GM12872 (cell line): ENCODE results near the gene DUSP10.

Experiments used
- TF ChIP-seq, protein P1 (sequence below): IDR thresholded peaks from 3 replicates; pipeline ENCODE4 v1.5.1; 2011; ENCODE audit warnings: low read depth, mild to moderate bottlenecking, low read length, moderate library complexity; ENCODE audit not compliant: insufficient read depth

The DUSP10 gene

DNA sequence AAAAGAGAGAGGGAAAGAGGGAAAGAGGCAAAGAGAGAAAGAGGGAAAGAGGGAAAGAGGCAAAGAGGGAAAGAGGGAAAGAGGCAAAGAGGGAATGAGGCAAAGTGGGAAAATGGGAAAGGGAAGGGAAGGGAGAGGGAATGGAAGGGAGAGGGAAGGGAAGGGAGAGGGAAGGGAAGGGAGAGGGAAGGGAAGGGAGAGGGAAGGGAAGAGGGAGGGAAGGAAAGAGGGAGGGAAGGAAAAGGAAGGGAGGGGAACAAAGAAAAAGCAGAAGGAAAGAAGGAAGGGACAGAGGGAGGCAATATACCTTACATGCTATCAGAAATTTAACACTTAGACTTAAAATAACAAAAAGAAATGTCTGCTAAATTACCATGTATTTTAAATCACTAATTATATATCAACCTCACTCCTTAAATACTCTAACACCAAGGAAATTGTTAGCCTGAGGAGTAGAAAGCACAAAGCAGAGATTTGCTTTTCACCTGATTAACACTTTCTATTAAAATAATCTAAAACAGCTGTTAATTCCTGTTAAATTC, 41.8 kb downstream of the DUSP10 start:
- TF ChIP-seq, protein P1, sequence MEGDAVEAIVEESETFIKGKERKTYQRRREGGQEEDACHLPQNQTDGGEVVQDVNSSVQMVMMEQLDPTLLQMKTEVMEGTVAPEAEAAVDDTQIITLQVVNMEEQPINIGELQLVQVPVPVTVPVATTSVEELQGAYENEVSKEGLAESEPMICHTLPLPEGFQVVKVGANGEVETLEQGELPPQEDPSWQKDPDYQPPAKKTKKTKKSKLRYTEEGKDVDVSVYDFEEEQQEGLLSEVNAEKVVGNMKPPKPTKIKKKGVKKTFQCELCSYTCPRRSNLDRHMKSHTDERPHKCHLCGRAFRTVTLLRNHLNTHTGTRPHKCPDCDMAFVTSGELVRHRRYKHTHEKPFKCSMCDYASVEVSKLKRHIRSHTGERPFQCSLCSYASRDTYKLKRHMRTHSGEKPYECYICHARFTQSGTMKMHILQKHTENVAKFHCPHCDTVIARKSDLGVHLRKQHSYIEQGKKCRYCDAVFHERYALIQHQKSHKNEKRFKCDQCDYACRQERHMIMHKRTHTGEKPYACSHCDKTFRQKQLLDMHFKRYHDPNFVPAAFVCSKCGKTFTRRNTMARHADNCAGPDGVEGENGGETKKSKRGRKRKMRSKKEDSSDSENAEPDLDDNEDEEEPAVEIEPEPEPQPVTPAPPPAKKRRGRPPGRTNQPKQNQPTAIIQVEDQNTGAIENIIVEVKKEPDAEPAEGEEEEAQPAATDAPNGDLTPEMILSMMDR: no peak

DNA sequence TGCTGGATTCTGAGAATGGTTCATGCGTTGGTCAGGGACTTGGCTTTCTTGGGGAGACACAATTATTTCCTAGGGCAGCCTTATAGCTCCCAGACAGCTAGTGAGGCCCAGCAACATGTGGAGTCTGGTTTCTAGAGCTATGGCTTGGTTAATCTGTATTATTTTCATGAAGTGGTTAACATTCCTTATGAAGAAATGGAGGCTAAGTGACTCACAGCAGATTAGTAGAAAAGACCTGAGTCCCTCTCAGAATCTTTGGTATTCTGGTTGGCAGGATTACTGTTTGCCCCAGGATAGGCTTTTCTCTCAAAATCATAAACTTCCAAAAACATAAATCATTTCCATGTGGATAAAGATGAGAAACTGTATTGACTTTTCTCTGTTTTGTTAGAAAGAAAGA, 42.3 kb downstream of the DUSP10 start:
- TF ChIP-seq, protein P1: no peak

DNA sequence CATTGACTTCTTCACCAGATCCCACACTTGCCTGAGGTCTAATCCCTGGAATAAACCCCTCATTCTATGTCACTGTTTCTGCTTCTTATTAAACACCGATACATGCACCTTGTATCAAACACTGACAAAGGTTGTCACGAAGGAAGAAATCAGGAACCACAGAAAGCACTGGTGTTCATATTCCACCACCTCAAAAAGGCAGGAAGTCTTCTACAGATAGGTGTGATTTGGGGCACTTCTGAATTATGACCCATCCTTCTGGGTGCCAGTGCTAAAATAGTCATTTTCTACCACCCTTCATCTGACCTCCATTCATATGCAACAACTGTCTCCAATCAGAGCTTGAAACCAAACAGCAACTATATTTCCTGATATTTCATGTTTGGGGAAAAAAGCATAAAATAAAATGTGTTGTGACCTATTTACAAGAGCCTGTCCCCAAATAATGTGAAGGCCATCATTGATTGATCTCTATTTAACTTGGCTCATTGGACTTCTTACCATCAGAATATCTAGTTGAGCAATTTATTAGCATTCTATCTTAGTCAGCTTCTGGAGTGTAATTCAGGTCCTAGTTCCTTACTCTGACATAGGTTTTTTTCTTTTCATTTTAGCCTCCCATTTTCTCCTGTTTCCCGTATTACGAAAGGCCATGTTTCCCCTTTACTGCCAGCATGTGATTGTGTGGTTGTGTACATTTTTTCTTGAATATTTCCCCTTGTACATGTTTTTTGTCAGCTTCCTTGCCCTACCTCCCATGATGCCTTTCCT, 43.1 kb downstream of the DUSP10 start:
- TF ChIP-seq, protein P1: no peak

DNA sequence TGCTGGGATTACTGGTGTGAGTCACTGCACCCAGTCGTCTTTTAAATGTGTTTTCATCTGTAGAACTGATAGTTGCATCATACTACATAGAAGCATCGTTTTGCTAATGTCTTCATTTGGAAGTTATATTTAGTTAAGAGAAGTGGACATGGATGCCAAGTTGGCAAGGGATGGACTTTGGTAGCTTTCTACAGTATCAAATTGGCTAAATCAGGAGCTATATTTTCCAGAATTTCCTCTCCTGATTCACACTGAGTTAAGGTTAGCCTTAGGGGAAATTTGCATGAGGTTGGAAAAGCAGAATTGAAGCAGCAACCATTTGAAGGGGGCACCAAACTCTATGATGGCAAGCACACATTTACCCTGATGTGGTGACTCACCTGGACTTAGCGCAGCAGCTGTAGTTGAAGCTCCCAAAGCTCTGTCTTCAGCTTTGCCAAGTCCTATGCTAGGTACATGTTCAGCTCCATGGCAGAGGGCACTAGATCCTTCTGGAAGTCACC, 43.9 kb downstream of the DUSP10 start:
- TF ChIP-seq, protein P1: no peak

DNA sequence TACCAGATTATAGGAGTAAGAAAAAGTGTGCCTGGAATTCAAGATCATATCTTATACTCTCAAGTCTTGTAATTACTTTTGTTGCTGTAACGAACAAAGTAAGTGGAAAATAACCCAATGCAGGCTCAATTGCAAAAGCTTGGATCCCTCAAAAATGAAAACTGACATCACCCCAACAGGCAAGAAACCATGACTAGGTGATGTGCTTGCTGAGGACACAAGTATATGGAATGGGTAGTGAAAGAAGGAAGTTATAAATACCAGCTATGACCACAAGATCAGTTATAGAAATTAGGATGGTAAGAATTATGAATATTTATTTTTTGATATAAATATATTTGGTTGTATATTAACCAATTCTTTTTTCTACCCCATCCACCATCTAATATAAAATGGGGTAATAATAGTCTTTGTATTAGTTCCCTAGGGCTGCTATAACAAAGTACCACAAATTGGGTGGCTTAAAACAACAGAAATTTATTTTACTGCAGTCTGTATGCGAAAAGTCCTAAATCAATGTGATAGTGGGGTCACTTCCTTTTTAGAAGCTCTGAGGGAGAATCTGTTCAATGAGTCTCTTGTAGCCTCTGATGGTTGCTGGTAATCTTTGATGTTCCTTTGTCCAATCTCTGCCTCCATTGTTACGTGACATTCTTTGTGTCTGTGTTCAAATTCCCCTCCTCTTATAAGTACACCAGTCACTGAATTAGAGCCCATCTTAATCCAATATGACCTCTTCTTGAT, 45.0 kb downstream of the DUSP10 start:
- TF ChIP-seq, protein P1: no peak

DNA sequence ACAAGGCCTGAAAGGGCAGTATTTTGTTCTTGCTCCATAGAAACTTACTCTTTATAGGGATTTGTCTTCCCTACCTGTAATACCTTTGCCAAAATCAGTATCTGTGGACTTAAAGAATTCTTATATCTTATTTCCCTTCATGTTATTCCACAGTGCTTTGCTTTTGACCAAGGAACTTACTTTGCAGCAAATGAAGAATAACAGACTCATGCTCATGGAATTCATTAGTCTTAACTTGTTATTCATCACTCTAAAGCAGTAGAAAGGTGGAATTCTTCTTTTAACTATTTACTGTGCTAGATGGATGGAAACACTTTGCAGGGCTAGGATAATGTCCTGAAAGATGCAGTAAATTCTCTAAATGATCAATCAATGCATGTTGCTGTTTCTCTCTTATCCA, 45.9 kb downstream of the DUSP10 start:
- TF ChIP-seq, protein P1: no peak

DNA sequence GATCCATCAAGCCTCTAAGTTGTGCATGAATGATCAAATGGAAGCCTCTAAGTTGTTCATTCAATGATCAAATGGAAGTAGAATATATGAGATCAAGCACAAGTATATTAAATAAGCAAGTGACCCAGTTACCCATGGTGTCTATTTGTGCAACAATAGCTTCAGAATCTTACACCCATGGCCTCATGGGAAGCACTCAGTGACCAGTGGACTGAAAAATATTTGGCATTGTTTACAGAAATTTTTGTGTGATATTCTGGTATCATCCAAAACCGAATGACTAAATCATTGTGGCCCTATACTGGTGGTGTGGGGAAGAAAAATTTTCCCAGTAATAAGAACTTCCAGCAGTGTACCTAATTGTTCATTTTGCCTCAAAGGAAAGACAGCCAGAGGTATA, 46.6 kb downstream of the DUSP10 start:
- TF ChIP-seq, protein P1: no peak
